IPS-18c (cell line): ENCODE results near the gene TSGA10IP.
A peak's percentile ranks its signal among the peaks of the same experiment; 100 is the strongest.

Experiments
- H3K4me3 ChIP-seq: 2 replicates; pipeline ENCODE4 v1.7.0; 2013; ENCODE audit warnings: low read depth, mild to moderate bottlenecking, low read length, moderate library complexity; ENCODE audit not compliant: insufficient read depth
- H3K9me3 ChIP-seq: one replicate; pipeline ENCODE4 v1.6.1; 2013; ENCODE audit warnings: mild to moderate bottlenecking, low read length, moderate library complexity; ENCODE audit not compliant: control insufficient read depth, insufficient read depth

TSGA10IP gene

GRCh38 chr11:65961267-65962140 lies 16.2 kb downstream of the TSGA10IP start, which contains the start of gene SART1:
SART1 (plus strand) TSS chr11:65961734; CDS start chr11:65961781, 47 bp downstream.
- Histone ChIP-seq H3K4me3 (peak within 1 kb of the TSS; percentile 99), H3K9me3 (peaks cover 2% of the 10 kb centered on the region)

- peaks cover under 1% of the 10 kb centered on the region for H3K9me3 ChIP-seq
- H3K4me3 ChIP-seq, result peak overlapping the region; percentile 99
Measured at GRCh38 chr11:65962141-65962564, 16.9 kb downstream of the TSGA10IP start.

DNA sequence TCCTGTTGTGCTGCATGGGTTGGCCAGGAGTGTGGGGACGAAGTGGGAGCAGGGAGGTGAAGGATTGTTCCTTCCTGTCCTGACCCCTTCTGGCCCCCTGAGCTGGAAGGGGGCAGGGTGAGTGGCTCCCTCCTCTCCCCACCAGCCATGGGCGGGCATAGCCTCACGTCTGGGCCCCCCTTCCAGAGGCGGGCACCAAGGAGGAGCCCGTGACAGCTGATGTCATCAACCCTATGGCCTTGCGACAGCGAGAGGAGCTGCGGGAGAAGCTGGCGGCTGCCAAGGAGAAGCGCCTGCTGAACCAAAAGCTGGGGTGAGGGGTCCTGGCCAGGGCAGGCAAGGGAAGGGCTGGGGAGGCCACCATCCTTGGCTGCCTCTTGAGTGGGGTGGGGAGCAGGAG lies 19.6 kb downstream of the TSGA10IP start:
- Histone ChIP-seq H3K9me3 (no peaks in the 10 kb centered on the region), H3K4me3 (no peak overlapping the region)

DNA sequence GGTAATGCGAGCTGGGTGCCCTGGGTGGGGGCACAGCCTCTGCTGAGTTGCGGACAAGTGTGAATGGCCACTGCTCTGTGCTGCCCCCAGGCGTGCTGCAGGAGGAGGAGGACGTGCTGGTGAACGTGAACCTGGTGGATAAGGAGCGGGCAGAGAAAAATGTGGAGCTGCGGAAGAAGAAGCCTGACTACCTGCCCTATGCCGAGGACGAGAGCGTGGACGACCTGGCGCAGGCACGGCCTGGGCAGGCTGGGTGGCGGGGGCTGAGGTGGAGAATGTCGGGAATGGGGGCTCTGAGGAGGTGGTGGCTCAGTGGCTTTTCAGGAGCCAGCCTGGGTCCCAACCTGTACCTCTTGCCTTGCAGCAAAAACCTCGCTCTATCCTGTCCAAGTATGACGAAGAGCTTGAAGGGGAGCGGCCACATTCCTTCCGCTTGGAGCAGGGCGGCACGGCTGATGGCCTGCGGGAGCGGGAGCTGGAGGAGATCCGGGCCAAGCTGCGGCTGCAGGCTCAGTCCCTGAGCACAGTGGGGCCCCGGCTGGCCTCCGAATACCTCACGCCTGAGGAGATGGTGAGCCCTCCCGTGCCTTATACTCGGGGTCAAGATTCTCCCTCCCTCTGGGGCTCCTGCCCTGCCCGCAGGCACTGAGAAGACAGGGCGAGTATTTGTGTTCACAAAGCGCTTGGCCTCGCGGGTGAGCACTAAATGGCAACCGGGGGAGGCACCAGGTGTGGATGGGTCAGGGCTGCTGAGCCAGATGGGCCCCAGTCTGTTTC lies 20.9 kb downstream of the TSGA10IP start:
- H3K4me3 ChIP-seq, result no peak overlapping the region
- no peaks in the 10 kb centered on the region for H3K9me3 ChIP-seq

DNA sequence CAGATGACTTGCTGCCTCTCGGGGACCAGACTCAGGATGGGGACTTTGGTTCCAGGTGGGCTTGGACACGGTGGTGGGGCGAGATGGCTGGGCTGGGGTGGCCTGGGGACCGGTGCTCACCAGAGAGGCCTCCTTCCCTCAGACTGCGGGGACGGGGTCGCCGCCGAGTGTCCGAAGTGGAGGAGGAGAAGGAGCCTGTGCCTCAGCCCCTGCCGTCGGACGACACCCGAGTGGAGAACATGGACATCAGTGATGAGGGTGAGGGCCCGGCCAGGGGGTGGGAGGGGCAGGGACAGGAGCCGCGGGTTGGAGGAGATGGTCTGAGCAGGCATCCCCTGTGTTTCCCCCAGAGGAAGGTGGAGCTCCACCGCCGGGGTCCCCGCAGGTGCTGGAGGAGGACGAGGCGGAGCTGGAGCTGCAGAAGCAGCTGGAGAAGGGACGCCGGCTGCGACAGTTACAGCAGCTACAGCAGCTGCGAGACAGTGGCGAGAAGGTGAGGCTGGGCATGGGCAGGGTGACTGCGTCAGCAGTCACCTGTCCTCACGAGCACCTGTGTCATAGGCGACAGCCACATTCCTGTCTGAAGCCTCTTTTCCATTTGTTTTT lies 22.2 kb downstream of the TSGA10IP start:
- Histone ChIP-seq H3K9me3 (no peaks in the 10 kb centered on the region), H3K4me3 (no peak overlapping the region)

- Histone ChIP-seq H3K9me3 (no peaks in the 10 kb centered on the region), H3K4me3 (no peak overlapping the region)
Measured at GRCh38 chr11:65968600-65969482, 23.6 kb downstream of the TSGA10IP start.

DNA sequence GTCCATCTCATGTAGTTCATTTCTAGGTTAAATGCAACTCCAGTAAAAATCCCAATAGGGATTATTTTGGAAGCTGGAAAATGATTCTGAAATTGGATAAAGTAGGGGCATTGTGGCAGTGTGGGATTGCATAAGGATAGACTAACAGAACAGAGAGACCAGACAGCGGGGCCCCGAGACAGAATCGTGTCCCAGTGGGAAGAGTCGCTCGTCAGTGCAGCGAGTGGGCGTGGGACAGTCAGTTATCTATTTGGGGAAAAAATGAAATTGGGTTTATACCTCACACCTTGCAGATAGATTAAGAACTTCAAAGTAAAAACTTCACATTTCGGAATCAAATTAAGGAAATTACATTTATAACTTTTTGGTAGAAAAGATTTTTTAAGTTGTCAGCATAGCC lies 26.8 kb downstream of the TSGA10IP start:
- Histone ChIP-seq H3K9me3 (no peaks in the 10 kb centered on the region), H3K4me3 (no peak overlapping the region)

GRCh38 chr11:65973439-65974110 lies 28.3 kb downstream of the TSGA10IP start:
- Histone ChIP-seq H3K9me3 (peaks cover 2% of the 10 kb centered on the region), H3K4me3 (no peak overlapping the region)

DNA sequence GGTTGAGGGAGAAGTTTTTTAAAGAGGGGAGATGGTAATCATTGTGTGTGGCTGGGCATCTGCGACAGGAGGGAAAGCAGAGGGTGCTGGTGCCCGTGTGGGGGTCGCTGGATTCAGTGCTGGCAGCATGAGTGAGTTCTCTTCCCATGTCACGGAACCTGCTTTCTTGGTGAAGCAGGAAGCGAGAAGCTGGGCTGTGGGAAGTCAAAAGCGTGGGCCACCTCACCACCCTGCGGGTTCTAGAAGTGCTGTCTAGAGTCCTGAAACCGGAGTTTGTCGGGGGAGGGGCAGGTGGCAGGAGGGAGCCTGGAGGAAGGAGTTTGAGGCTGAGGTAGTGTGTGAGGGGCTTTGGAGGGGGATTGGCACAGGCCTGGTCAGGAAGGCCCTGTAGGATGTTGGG lies 30.5 kb downstream of the TSGA10IP start:
- no peak overlapping the region for H3K4me3 ChIP-seq
- H3K9me3 ChIP-seq, result peaks cover 2% of the 10 kb centered on the region

GRCh38 chr11:65976216-65977176 lies 31.2 kb downstream of the TSGA10IP start:
- Histone ChIP-seq H3K9me3 (peaks cover 2% of the 10 kb centered on the region), H3K4me3 (no peak overlapping the region)

DNA sequence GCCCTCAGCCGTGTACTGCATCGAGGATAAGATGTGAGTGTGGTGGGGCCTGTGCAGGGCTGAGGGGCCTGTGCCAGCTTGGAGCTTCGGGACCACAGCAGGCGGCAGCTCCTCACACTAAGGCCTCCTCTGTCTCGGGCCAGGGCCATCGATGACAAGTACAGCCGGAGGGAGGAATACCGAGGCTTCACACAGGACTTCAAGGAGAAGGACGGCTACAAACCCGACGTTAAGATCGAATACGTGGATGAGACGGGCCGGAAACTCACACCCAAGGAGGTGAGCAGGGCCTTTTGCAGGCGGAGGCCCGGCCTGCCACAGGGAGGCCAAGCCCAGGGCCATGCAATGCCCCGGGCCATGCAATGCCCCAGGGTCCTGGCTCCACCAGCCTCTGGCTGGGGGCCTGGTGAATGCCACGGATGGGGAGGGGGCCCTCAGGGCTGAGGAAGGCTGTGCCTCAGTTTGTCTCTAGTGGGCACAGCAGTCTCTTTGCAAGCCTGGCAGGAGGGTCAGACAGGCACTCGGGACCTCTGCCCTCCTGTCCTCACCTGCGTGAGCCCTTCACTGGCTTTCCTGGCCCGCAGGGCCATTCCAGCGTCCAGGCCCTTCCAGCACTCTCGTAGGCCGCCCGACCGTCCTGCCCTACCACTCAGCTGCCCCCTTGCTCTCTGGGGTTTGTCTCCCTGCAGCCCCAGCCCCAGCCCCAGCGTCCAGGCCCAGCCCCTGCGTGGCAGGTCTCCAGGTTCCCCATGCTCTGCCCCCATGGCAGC lies 32.5 kb downstream of the TSGA10IP start:
- peaks cover 2% of the 10 kb centered on the region for H3K9me3 ChIP-seq
- no peak overlapping the region for H3K4me3 ChIP-seq

DNA sequence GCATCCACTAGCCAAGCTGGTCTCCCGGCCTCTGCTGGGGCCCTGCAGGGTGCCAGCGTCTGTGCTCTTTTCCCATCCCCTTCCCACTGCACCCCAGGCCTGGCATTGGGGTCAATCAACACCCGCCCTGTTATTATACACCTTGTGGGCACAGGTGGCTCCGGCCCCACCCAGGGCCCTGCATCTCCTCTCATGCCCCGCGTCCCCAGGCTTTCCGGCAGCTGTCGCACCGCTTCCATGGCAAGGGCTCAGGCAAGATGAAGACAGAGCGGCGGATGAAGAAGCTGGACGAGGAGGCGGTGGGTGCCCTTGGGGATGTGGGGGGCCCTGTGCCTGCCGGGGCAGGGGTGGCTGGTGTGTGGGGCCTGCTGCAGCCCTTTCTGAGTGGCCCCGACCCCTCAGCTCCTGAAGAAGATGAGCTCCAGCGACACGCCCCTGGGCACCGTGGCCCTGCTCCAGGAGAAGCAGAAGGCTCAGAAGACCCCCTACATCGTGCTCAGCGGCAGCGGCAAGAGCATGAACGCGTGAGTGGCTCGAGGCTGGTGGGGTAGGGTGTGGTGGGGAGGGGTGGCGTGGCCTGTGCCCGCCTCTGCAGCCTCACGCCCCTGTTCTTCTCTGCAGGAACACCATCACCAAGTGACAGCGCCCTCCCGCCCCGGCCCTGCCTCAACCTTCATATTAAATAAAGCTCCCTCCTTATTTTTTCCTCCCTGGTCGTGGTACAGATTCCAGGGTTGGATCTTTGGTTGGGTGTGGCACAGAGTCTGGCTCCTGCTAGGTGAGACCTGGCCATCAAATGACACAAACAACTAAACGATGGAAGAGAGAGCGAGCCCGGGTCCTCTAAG lies 33.3 kb downstream of the TSGA10IP start:
- no peak overlapping the region for H3K4me3 ChIP-seq
- peaks cover 2% of the 10 kb centered on the region for H3K9me3 ChIP-seq

GRCh38 chr11:65979261-65979759 lies 34.0 kb downstream of the TSGA10IP start:
- Histone ChIP-seq H3K4me3 (no peak overlapping the region), H3K9me3 (peaks cover 2% of the 10 kb centered on the region)
